HepG2 (cell line): Measurements from ENCODE around the gene FRK.

ENCODE experiments used
- ASH2L ChIP-seq: fragments of 300-600, 200-600 bp; sonication (generic); IDR thresholded peaks from 2 replicates; pipeline ENCODE4 v1.7.0; 2017; ENCODE audit warnings: low read depth, mild to moderate bottlenecking, moderate library complexity, mixed read lengths, low read length; ENCODE audit not compliant: insufficient read length
- CTCF ChIP-seq: sonication (generic); formaldehyde crosslinking; IDR thresholded peaks from 2 replicates; pipeline ENCODE4 v1.5.0; 2020; ENCODE audit warnings: mild to moderate bottlenecking, missing genetic modification reagents, moderate library complexity
- GTF2F1 ChIP-seq: fragments of 150-350 bp; IDR thresholded peaks from 2 replicates; pipeline ENCODE4 v1.6.1; 2014; ENCODE audit warnings: low read length
- KDM4B ChIP-seq: sonication (generic); formaldehyde crosslinking; IDR thresholded peaks from 2 replicates; pipeline ENCODE4 v1.4.0; 2020; ENCODE audit warnings: missing genetic modification reagents
- MEIS2 ChIP-seq: sonication (generic); formaldehyde crosslinking; IDR thresholded peaks from 2 replicates; pipeline ENCODE4 v1.9.0; 2021; ENCODE audit warnings: mild to moderate bottlenecking, missing genetic modification reagents
- ZHX1 ChIP-seq: sonication (generic); formaldehyde crosslinking; IDR thresholded peaks from 2 replicates; pipeline ENCODE4 v1.8.1; 2022; ENCODE audit warnings: low read depth, mild to moderate bottlenecking, missing genetic modification reagents
- ZNF354B ChIP-seq: sonication (generic); formaldehyde crosslinking; IDR thresholded peaks from 2 replicates; pipeline ENCODE4 v1.8.0; 2022; ENCODE audit warnings: mild to moderate bottlenecking, missing genetic modification reagents

GRCh38 chr6:116070101-116070500 is 9.4 kb upstream of the FRK start:
- TF ChIP-seq GTF2F1, result no peak
- TF ChIP-seq ASH2L, result no peak
- no peak for TF ChIP-seq ZNF354B (CRISPR knock-in tag)
- TF ChIP-seq CTCF (CRISPR knock-in tag), result no peak
- TF ChIP-seq KDM4B (CRISPR knock-in tag), result no peak
- TF ChIP-seq ZHX1 (CRISPR knock-in tag), result no peak
- no peak for TF ChIP-seq MEIS2 (CRISPR knock-in tag)
